ENCODE data around the gene SLC19A2.

DNA sequence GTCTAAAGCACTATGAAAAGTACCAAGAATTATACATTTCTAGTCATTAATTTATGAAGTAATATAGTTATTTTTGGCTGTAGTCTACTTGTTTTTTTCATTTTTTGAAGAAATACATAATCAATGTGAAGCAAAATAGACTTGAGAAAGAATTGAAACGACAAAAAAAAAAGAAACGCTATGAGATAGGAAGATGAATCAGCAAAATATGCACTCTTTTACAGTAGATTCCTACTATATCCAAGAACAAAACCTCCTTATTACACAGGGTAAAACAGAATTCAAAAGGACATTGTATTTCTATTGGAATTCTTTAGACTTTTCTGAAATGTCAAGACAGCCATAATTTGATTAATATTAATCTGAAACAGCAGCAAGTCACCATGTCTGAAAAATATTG lies 32.8 kb downstream of the SLC19A2 start:
- TF ChIP-seq, protein P1, sequence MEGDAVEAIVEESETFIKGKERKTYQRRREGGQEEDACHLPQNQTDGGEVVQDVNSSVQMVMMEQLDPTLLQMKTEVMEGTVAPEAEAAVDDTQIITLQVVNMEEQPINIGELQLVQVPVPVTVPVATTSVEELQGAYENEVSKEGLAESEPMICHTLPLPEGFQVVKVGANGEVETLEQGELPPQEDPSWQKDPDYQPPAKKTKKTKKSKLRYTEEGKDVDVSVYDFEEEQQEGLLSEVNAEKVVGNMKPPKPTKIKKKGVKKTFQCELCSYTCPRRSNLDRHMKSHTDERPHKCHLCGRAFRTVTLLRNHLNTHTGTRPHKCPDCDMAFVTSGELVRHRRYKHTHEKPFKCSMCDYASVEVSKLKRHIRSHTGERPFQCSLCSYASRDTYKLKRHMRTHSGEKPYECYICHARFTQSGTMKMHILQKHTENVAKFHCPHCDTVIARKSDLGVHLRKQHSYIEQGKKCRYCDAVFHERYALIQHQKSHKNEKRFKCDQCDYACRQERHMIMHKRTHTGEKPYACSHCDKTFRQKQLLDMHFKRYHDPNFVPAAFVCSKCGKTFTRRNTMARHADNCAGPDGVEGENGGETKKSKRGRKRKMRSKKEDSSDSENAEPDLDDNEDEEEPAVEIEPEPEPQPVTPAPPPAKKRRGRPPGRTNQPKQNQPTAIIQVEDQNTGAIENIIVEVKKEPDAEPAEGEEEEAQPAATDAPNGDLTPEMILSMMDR (CRISPR knock-in tag; IDR thresholded peaks at IDR 0.05) = no peak
- TF ChIP-seq EP300 (IDR thresholded peaks at IDR 0.05; ENCODE audit: low read depth in 2 of 2, low read length in 2 of 2) = no peak
- no peak for TF ChIP-seq EP300 (CRISPR knock-in tag; IDR thresholded peaks at IDR 0.05; ENCODE audit: borderline replicate concordance)
- TF ChIP-seq ZNF235 (CRISPR knock-in tag; IDR thresholded peaks at IDR 0.05; ENCODE audit: borderline replicate concordance) = no peak
- TF ChIP-seq, protein P2, sequence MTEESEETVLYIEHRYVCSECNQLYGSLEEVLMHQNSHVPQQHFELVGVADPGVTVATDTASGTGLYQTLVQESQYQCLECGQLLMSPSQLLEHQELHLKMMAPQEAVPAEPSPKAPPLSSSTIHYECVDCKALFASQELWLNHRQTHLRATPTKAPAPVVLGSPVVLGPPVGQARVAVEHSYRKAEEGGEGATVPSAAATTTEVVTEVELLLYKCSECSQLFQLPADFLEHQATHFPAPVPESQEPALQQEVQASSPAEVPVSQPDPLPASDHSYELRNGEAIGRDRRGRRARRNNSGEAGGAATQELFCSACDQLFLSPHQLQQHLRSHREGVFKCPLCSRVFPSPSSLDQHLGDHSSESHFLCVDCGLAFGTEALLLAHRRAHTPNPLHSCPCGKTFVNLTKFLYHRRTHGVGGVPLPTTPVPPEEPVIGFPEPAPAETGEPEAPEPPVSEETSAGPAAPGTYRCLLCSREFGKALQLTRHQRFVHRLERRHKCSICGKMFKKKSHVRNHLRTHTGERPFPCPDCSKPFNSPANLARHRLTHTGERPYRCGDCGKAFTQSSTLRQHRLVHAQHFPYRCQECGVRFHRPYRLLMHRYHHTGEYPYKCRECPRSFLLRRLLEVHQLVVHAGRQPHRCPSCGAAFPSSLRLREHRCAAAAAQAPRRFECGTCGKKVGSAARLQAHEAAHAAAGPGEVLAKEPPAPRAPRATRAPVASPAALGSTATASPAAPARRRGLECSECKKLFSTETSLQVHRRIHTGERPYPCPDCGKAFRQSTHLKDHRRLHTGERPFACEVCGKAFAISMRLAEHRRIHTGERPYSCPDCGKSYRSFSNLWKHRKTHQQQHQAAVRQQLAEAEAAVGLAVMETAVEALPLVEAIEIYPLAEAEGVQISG (CRISPR knock-in tag; IDR thresholded peaks at IDR 0.05) = no peak
- TF ChIP-seq TBL1XR1 (IDR thresholded peaks at IDR 0.05; ENCODE audit: borderline replicate concordance, low read length, partially characterized antibody) = no peak
- TF ChIP-seq, protein P3, sequence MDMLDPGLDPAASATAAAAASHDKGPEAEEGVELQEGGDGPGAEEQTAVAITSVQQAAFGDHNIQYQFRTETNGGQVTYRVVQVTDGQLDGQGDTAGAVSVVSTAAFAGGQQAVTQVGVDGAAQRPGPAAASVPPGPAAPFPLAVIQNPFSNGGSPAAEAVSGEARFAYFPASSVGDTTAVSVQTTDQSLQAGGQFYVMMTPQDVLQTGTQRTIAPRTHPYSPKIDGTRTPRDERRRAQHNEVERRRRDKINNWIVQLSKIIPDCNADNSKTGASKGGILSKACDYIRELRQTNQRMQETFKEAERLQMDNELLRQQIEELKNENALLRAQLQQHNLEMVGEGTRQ (IDR thresholded peaks at IDR 0.05; ENCODE audit: low read depth, low read length) = no peak
- TF ChIP-seq, protein P3 (CRISPR knock-in tag; IDR thresholded peaks at IDR 0.05; ENCODE audit: borderline replicate concordance) = no peak
- TF ChIP-seq MXI1 (IDR thresholded peaks at IDR 0.05; ENCODE audit: borderline replicate concordance, low read depth, low read length) = no peak
- TF ChIP-seq, protein P4, sequence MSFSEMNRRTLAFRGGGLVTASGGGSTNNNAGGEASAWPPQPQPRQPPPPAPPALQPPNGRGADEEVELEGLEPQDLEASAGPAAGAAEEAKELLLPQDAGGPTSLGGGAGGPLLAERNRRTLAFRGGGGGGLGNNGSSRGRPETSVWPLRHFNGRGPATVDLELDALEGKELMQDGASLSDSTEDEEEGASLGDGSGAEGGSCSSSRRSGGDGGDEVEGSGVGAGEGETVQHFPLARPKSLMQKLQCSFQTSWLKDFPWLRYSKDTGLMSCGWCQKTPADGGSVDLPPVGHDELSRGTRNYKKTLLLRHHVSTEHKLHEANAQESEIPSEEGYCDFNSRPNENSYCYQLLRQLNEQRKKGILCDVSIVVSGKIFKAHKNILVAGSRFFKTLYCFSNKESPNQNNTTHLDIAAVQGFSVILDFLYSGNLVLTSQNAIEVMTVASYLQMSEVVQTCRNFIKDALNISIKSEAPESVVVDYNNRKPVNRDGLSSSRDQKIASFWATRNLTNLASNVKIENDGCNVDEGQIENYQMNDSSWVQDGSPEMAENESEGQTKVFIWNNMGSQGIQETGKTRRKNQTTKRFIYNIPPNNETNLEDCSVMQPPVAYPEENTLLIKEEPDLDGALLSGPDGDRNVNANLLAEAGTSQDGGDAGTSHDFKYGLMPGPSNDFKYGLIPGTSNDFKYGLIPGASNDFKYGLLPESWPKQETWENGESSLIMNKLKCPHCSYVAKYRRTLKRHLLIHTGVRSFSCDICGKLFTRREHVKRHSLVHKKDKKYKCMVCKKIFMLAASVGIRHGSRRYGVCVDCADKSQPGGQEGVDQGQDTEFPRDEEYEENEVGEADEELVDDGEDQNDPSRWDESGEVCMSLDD (CRISPR knock-in tag; IDR thresholded peaks at IDR 0.05; ENCODE audit: borderline replicate concordance) = no peak

All from HepG2 (cell line).